Endothelial cell of umbilical vein (primary cell): ENCODE measurements around the gene ABCB7. TPM values are rescaled to one million over a fixed set of nuclear protein-coding genes. Genes with fewer than 3 reads are reported as not detected.

Experiments used
- BruUV-seq: library from RNA; stranded (reverse); fragments of 400-500 nt; replicated peaks from 2 replicates; lab custom pipeline; 2021; lab: Mats Ljungman, UMichigan
- CTCF ChIA-PET: fragments of 300-600, 350-600 bp; sonication (Branson Sonifier 250); formaldehyde crosslinking; loops from one replicate; lab custom pipeline; 2021; ENCODE audit warnings: antibody characterized with exemption, inconsistent platforms; lab: Charles Lee
- POLR2A ChIA-PET: fragments of 300-600, 350-600 bp; sonication (Branson Sonifier 250); formaldehyde crosslinking; loops from one replicate; lab custom pipeline; 2021; ENCODE audit warnings: antibody characterized with exemption, inconsistent platforms; lab: Charles Lee
- DNase-seq: peaks from one replicate; pipeline ENCODE4 v3.0.0-alpha.2; 2011; ENCODE audit warnings: low read depth, low spot score
- FAIRE-seq: peaks from 2 replicates; lab custom pipeline; 2011; peaks lifted over from hg19 to GRCh38; lab: Jason Lieb, UNC
- H2AFZ ChIP-seq: 2 replicates; pipeline ENCODE4 v1.6.0; 2012; ENCODE audit warnings: low read depth, low read length, control low read depth, inconsistent platforms
- H3K27ac ChIP-seq: 2 replicates; pipeline ENCODE4 v1.5.1; 2011; ENCODE audit warnings: low read depth, mild to moderate bottlenecking, control low read depth, low read length, moderate library complexity; ENCODE audit not compliant: insufficient read depth
- H3K27me3 ChIP-seq, 2 experiments: 2 replicates each; pipeline versions ENCODE4 v1.6.0 to v1.6.1; 2011; ENCODE audit warnings: low read length in 2 of 2, mixed read lengths in 1 of 2; ENCODE audit not compliant: control insufficient read depth in 2 of 2, insufficient read depth in 2 of 2
- H3K36me3 ChIP-seq, 2 experiments: 2 replicates in 1 of 2; 3 replicates in 1 of 2; pipeline ENCODE4 v1.5.1; 2011; ENCODE audit warnings: low read length in 2 of 2, mild to moderate bottlenecking in 1 of 2, moderate library complexity in 1 of 2; ENCODE audit not compliant: control insufficient read depth in 2 of 2, insufficient read depth in 2 of 2; ENCODE audit errors: extremely low read depth in 1 of 2
- H3K4me1 ChIP-seq: 3 replicates; pipeline ENCODE4 v1.5.1; 2011; ENCODE audit warnings: mild to moderate bottlenecking, low read length; ENCODE audit not compliant: control insufficient read depth, insufficient read depth; ENCODE audit errors: extremely low read depth
- H3K4me2 ChIP-seq: 2 replicates; pipeline ENCODE4 v1.6.1; 2011; ENCODE audit warnings: low read length, control low read depth, mixed read lengths; ENCODE audit not compliant: insufficient read depth
- H3K4me3 ChIP-seq, 3 experiments: fragments of 200-600 bp in 1 of 3; sonication (generic), shearing (Covaris generic) in 1 of 3; replicated peaks in 1 of 3; 2 replicates each; pipeline ENCODE4 v1.5.1; 2011 to 2016; ENCODE audit warnings: control low read depth in 3 of 3, low read length in 3 of 3, mild to moderate bottlenecking in 2 of 3, inconsistent platforms in 1 of 3, low read depth in 1 of 3, moderate library complexity in 1 of 3; ENCODE audit not compliant: insufficient read depth in 1 of 3
- H3K79me2 ChIP-seq: 2 replicates; pipeline ENCODE4 v1.6.0; 2012; ENCODE audit warnings: low read length, inconsistent platforms; ENCODE audit not compliant: control insufficient read depth, insufficient read depth
- H3K9ac ChIP-seq: replicated peaks from 2 replicates; pipeline ENCODE3; 2011; ENCODE audit warnings: low read length, control low read depth; ENCODE audit not compliant: insufficient read depth; ENCODE audit errors: extremely low read depth
- H3K9me1 ChIP-seq: replicated peaks from 3 replicates; pipeline ENCODE4 v1.6.0; 2011; ENCODE audit warnings: mild to moderate bottlenecking, low read length; ENCODE audit not compliant: control insufficient read depth, insufficient read depth; ENCODE audit errors: extremely low read depth
- H3K9me3 ChIP-seq: replicated peaks from 2 replicates; pipeline ENCODE4 v1.5.1; 2012; ENCODE audit warnings: low read length, inconsistent platforms; ENCODE audit not compliant: control insufficient read depth, insufficient read depth
- H4K20me1 ChIP-seq: replicated peaks from 2 replicates; pipeline ENCODE3; 2011; ENCODE audit warnings: mild to moderate bottlenecking, low read length; ENCODE audit not compliant: control insufficient read depth, insufficient read depth; ENCODE audit errors: extremely low read depth
- GATA2 ChIP-seq: IDR thresholded peaks from 2 replicates; pipeline ENCODE4 v1.7.0; 2011; ENCODE audit warnings: low read depth, mild to moderate bottlenecking, moderate library complexity, mixed read lengths, low read length; ENCODE audit not compliant: insufficient read length, insufficient read depth
- MAX ChIP-seq: IDR thresholded peaks from 2 replicates; pipeline ENCODE4 v1.6.1; 2011; ENCODE audit not compliant: insufficient read depth, insufficient read length
- MYC ChIP-seq: IDR thresholded peaks from one replicate; pipeline ENCODE4 v1.6.1; 2011; ENCODE audit warnings: mild to moderate bottlenecking, low read depth, low read length
- POLR2A ChIP-seq: IDR thresholded peaks from 2 replicates; pipeline ENCODE4 v1.6.1; 2012; ENCODE audit warnings: low read depth, mild to moderate bottlenecking, control low read depth, low read length
- dilution Hi-C: fragments of 300-500 bp; cut with MboI; formaldehyde crosslinking; loops from one replicate; pipeline ENCODE4 v1.15.0; 2019; ENCODE audit warnings: low sequenced_read_pairs; ENCODE audit not compliant: extremely low pct_ligation_motif_present
- intact Hi-C: fragments of 100-400 bp; cut with micrococcal nuclease; formaldehyde crosslinking; loops from one replicate; pipeline ENCODE4 v1.10.0; 2022
- polyA plus RNA-seq, 4 experiments: library from polyadenylated mRNA; depleted of rRNA in 3 of 4; stranded (reverse) in 3 of 4; unstranded in 1 of 4; fragments of >200 nt; gene quantifications; 2 replicates each; pipeline versions ENCODE4 v1.2.1 to v1.2.3, GENCODE V29; 2011 to 2012; ENCODE audit warnings: missing spikeins in 1 of 4
- total RNA-seq: library from RNA; stranded (reverse); gene quantifications from 2 replicates; pipeline ENCODE4 v1.2.3, GENCODE V29; 2021
- TF ChIP-seq, protein P1 (sequence below), 2 donors: IDR thresholded peaks; 1 replicate in 1 of 2; 2 replicates in 1 of 2; pipeline ENCODE4 v1.5.1; 2011; ENCODE audit warnings: low read length in 2 of 2, mild to moderate bottlenecking in 2 of 2, moderate library complexity in 2 of 2, control low read depth in 1 of 2, inconsistent platforms in 1 of 2, low read depth in 1 of 2; ENCODE audit not compliant: insufficient read depth in 1 of 2; ENCODE audit errors: extremely low read depth in 1 of 2

ABCB7 gene
- total and polyA plus RNA-seq, 2 donors (not counting 3 experiments of a cell fraction or from before 2014, with no cell fraction given): 12.1 to 20.7 TPM

GRCh38 chrX:75076429-75076828 lies 79.7 kb downstream of the ABCB7 start:
- H4K20me1 ChIP-seq: no peaks in the 10 kb centered on the region
- H3K9ac ChIP-seq: no peak overlapping the region
- POLR2A ChIA-PET: no interaction called here
- no peak for TF ChIP-seq MYC
- no peak overlapping the region for H3K4me2 ChIP-seq
- no TSS peak for BruUV-seq
- dilution Hi-C loops: no loop called here
- no peak overlapping the region for H3K27ac ChIP-seq
- no peaks in the 10 kb centered on the region for H3K4me1 ChIP-seq
- H3K9me1 ChIP-seq: no peaks in the 10 kb centered on the region
- CTCF ChIA-PET: no interaction called here
- intact Hi-C loops: no loop called here
- DNase-seq (no peak), FAIRE-seq (no peak)
- H3K9me3 ChIP-seq: no peaks in the 10 kb centered on the region
- no peak overlapping the region for H3K4me3 ChIP-seq
- H3K79me2 ChIP-seq: no peaks in the 10 kb centered on the region
- no peaks in the 10 kb centered on the region for H3K27me3 ChIP-seq
- H2AFZ ChIP-seq: no peak overlapping the region
- no peaks in the 10 kb centered on the region for H3K36me3 ChIP-seq

- Histone ChIP-seq H3K4me2 (no peak overlapping the region), H3K9me3 (no peaks in the 10 kb centered on the region), H4K20me1 (no peaks in the 10 kb centered on the region), H3K9me1 (no peaks in the 10 kb centered on the region), H3K4me3 (no peak overlapping the region), H3K36me3 (no peaks in the 10 kb centered on the region), H3K4me1 (no peaks in the 10 kb centered on the region), H3K79me2 (no peaks in the 10 kb centered on the region), H2AFZ (no peak overlapping the region), H3K27ac (no peak overlapping the region), H3K9ac (no peak overlapping the region), H3K27me3 (no peaks in the 10 kb centered on the region)
- DNase-seq: no peak
- ChIA-PET CTCF (no interaction called here), POLR2A (no interaction called here)
- intact Hi-C loops: no loop called here
- BruUV-seq: no TSS peak
- TF ChIP-seq, protein P1, sequence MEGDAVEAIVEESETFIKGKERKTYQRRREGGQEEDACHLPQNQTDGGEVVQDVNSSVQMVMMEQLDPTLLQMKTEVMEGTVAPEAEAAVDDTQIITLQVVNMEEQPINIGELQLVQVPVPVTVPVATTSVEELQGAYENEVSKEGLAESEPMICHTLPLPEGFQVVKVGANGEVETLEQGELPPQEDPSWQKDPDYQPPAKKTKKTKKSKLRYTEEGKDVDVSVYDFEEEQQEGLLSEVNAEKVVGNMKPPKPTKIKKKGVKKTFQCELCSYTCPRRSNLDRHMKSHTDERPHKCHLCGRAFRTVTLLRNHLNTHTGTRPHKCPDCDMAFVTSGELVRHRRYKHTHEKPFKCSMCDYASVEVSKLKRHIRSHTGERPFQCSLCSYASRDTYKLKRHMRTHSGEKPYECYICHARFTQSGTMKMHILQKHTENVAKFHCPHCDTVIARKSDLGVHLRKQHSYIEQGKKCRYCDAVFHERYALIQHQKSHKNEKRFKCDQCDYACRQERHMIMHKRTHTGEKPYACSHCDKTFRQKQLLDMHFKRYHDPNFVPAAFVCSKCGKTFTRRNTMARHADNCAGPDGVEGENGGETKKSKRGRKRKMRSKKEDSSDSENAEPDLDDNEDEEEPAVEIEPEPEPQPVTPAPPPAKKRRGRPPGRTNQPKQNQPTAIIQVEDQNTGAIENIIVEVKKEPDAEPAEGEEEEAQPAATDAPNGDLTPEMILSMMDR (IDR thresholded peaks at IDR 0.05; ENCODE audit: extremely low read depth in 1 of 2, insufficient read depth in 1 of 2, low read depth in 1 of 2, low read length in 2 of 2): no peak
- TF ChIP-seq GATA2 (no peak), POLR2A (no peak), MAX (no peak)
- dilution Hi-C loops: no loop called here
- peak; percentile 73 for FAIRE-seq
Measured at GRCh38 chrX:75074475-75074874, 81.6 kb downstream of the ABCB7 start.
